22Rv1 (cell line): ENCODE measurements around the gene PXDN.
"Not testable (repeated sequence)": the region's sequence is repeated elsewhere in the genome, so short reads cannot be mapped to it uniquely, and the experiment has no call there.

Experiments
- ZFX ChIP-seq: fragments of 450-650 bp; IDR thresholded peaks from 2 replicates; pipeline ENCODE4 v1.6.1; 2017; ENCODE audit warnings: antibody characterized with exemption, borderline replicate concordance
- TF ChIP-seq, protein P1 (sequence below): fragments of 450-650 bp; IDR thresholded peaks from 2 replicates; pipeline ENCODE4 v1.5.1; 2017; ENCODE audit warnings: mild to moderate bottlenecking

DNA sequence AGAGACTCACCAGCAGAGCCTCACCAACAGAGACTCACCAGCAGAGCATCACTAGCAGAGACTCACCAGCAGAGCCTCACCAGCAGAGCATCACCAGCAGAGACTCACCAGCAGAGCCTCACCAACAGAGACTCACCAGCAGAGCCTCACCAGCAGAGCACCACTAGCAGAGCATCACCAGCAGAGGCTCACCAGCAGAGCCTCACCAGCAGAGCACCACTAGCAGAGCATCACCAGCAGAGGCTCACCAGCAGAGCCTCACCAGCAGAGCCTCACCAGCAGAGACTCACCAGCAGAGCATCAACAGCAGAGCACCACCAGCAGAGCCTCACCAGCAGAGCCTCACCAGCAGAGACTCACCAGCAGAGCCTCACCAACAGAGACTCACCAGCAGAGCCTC is 35.7 kb upstream of the PXDN start:
- not testable (repeated sequence) for TF ChIP-seq ZFX
- TF ChIP-seq, protein P1, sequence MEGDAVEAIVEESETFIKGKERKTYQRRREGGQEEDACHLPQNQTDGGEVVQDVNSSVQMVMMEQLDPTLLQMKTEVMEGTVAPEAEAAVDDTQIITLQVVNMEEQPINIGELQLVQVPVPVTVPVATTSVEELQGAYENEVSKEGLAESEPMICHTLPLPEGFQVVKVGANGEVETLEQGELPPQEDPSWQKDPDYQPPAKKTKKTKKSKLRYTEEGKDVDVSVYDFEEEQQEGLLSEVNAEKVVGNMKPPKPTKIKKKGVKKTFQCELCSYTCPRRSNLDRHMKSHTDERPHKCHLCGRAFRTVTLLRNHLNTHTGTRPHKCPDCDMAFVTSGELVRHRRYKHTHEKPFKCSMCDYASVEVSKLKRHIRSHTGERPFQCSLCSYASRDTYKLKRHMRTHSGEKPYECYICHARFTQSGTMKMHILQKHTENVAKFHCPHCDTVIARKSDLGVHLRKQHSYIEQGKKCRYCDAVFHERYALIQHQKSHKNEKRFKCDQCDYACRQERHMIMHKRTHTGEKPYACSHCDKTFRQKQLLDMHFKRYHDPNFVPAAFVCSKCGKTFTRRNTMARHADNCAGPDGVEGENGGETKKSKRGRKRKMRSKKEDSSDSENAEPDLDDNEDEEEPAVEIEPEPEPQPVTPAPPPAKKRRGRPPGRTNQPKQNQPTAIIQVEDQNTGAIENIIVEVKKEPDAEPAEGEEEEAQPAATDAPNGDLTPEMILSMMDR: not testable (repeated sequence)
